Purkinje cell (primary cell): ENCODE measurements around the gene SHISA5. TPM values are rescaled to one million over a fixed set of nuclear protein-coding genes. Genes with fewer than 3 reads are reported as not detected.

Source experiments
- polyA plus RNA-seq: library from polyadenylated mRNA; unstranded; fragments of >200 nt; fragmentation: Nextera tagmentation; gene quantifications from 2 replicates; pipeline ENCODE4 v1.2.1, GENCODE V29; 2014

The SHISA5 gene
- polyA plus RNA-seq = 28.2 and 29.0 TPM in 2 replicates

GRCh38 chr3:48504051-48504946 is at the start of gene SHISA5:
TSS of gene SHISA5 (minus strand) at chr3:48504174. CDS start at chr3:48504094, 80 bp downstream.

DNA sequence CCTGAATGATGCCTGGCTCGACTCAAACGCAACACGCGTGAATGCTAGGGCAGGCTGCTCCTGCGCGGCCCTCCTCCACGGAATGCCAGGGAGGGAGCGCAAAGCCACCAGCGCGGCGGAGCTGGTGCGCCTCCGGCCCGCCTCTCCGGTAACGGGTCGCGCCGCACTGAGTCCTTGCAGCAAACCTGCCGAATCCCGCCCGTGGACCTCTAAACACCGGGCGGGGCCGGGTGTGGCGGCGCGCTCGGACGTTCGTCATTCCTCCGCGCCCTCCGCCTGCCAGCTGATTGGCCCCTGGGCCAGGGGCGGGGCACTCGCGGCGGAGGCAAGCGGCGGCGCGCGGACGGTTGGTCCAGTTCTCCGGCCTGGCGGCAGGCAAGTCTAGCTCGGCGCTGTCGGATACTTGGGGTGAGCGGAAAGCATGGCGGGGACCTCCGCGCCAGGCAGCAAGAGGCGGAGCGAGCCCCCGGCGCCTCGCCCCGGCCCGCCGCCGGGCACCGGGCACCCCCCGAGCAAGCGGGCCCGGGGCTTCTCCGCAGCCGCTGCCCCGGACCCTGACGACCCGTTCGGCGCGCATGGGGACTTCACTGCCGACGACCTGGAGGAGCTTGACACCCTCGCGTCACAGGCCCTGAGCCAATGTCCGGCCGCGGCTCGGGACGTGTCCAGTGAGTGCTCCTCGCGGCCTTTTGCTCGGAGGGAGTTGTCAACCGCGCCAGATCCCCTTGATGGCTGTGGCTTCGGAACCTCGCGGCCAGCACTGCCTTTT is 57.4 kb downstream of the SHISA5 start, which contains the start of gene ATRIP:
Gene ATRIP (plus strand): TSS at position 313 of the 769 bp plus-strand sequence. CDS start 109 bp downstream, at position 422.

GRCh38 chr3:48439820-48440589 is 64.0 kb downstream of the SHISA5 start, which contains the start of the genes CCDC51 and TMA7:
TSS of gene CCDC51 (minus strand) at chr3:48440119. CDS start at chr3:48435128, 4,991 bp downstream.
TSS of gene TMA7 (plus strand) at chr3:48440257. CDS start at chr3:48440297, 40 bp downstream.

GRCh38 chr3:48429960-48430707 is 73.8 kb downstream of the SHISA5 start, which contains the start of gene PLXNB1:
TSS of gene PLXNB1 (minus strand) at chr3:48430086. CDS start at chr3:48424611, 5,475 bp downstream.

Other genes starting within 250 kb of the SHISA5 start
- gene NME6, start 202.8 kb downstream of the SHISA5 start, polyA plus RNA-seq = 4.5 and 9.0 TPM in 2 replicates
- not detected in 2 replicates for gene SPINK8, start 170.5 kb downstream of the SHISA5 start, polyA plus RNA-seq
- gene FBXW12, start 132.0 kb downstream of the SHISA5 start, polyA plus RNA-seq = 0.17 TPM in 1 of 2 replicates, not detected in the other
- gene PLXNB1, start 74.1 kb downstream of the SHISA5 start, polyA plus RNA-seq = 3.9 and 5.4 TPM in 2 replicates
- 8.2 and 14.0 TPM in 2 replicates for gene CCDC51, start 64.1 kb downstream of the SHISA5 start, polyA plus RNA-seq
- gene TMA7, start 63.9 kb downstream of the SHISA5 start, polyA plus RNA-seq = 1,236 and 1,273 TPM in 2 replicates
- 0.77 TPM in 1 of 2 replicates, not detected in the other for gene ATRIP, start 57.4 kb downstream of the SHISA5 start, polyA plus RNA-seq
- 0.43 and 2.6 TPM in 2 replicates for gene PFKFB4, start 52.6 kb upstream of the SHISA5 start, polyA plus RNA-seq
- gene UCN2, start 59.6 kb upstream of the SHISA5 start, polyA plus RNA-seq = not detected in 2 replicates
- gene COL7A1, start 91.2 kb upstream of the SHISA5 start, polyA plus RNA-seq = 2.1 and 3.4 TPM in 2 replicates
- 184 and 241 TPM in 2 replicates for gene UQCRC1, start 105.5 kb upstream of the SHISA5 start, polyA plus RNA-seq
- not detected in 2 replicates for gene TMEM89, start 117.6 kb upstream of the SHISA5 start, polyA plus RNA-seq
- not detected in 2 replicates for gene SLC26A6, start 131.3 kb upstream of the SHISA5 start, polyA plus RNA-seq
- 0.59 and 1.1 TPM in 2 replicates for gene CELSR3, start 158.7 kb upstream of the SHISA5 start, polyA plus RNA-seq
- gene NCKIPSD, start 181.7 kb upstream of the SHISA5 start, polyA plus RNA-seq = 8.5 and 10.9 TPM in 2 replicates
- gene IP6K2, start 213.0 kb upstream of the SHISA5 start, polyA plus RNA-seq = 47.0 and 56.5 TPM in 2 replicates